ENCODE measurements around the gene SLC32A1. TPM values are rescaled to one million over a fixed set of nuclear protein-coding genes. Genes with fewer than 3 reads are reported as not detected.

SLC32A1 gene
- total and polyA plus RNA-seq, 3 donors from 2014 or later: 0.25 to 0.96 (median 0.55) TPM

DNA sequence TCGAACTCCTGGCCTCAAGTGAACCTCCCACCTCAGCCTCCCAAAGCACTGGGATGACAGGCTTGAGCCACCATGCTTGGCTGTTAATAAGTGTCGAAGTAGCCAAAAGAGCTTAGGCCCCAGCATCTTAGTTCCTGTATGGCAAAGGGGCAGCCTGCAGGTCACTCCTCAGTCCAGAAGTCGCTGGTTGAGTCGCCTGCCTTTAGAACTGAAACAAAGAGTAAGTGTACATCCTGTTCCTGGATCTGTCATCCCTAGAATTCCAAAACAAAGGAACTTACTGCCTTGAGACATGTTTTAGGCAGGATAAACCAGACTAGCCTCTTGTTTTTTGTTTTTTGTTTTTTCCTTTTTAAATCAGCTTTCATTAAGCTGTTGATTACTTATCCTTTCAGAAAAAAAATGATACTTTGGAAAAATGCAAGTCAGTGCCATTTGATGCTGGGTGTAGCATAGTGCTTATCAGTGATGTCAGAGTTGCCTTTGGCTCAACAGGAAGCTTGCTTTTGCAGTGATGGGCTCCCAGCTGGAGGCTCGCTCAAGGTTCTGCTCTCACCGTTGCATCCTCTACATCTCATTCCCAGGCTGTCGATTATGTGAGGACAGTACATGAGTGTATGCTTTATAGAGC is 33.0 kb downstream of the SLC32A1 start:
- no peak for TF ChIP-seq POLR2A (IDR thresholded peaks at IDR 0.05)
- TF ChIP-seq, protein P1, sequence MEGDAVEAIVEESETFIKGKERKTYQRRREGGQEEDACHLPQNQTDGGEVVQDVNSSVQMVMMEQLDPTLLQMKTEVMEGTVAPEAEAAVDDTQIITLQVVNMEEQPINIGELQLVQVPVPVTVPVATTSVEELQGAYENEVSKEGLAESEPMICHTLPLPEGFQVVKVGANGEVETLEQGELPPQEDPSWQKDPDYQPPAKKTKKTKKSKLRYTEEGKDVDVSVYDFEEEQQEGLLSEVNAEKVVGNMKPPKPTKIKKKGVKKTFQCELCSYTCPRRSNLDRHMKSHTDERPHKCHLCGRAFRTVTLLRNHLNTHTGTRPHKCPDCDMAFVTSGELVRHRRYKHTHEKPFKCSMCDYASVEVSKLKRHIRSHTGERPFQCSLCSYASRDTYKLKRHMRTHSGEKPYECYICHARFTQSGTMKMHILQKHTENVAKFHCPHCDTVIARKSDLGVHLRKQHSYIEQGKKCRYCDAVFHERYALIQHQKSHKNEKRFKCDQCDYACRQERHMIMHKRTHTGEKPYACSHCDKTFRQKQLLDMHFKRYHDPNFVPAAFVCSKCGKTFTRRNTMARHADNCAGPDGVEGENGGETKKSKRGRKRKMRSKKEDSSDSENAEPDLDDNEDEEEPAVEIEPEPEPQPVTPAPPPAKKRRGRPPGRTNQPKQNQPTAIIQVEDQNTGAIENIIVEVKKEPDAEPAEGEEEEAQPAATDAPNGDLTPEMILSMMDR (IDR thresholded peaks at IDR 0.05): no peak
- H3K4me1 ChIP-seq: no peaks in the 10 kb centered on the region
- intact Hi-C loops (cut with DNase I; ENCODE audit: low total_unique reads): no loop called here
- no peaks in the 10 kb centered on the region for H3K36me3 ChIP-seq (ENCODE audit: low read depth, missing control alignments)
- H3K9me3 ChIP-seq: no peaks in the 10 kb centered on the region
- H3K27ac ChIP-seq: peak overlapping the region in 1 of 2 donors; percentile 69
- 48 to 61% methylated on average over 6 to 7 of the region's 7 CpGs for WGBS, 2 donors
- no peak overlapping the region for H3K4me3 ChIP-seq
- no peaks in the 10 kb centered on the region for H3K27me3 ChIP-seq
- no peak for DNase-seq

DNA sequence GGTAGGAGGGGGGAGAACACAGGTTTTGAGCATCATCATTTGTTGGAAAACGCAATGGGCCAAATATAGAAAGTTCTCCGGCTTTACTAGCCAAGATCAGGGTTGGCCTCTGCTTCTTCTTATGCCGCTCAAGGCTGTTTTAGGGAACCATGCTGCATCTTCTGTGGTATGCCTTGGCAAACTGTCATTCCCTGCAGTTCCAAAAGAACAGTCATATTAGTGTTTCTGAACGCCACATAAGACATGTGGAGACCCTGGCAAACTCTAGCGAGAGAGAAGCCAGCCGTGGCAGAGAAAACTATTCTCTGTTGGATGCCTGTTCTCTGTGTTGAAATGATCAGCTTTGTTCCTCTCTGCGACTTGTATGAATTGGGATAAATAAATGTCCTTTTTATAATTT is 34.8 kb downstream of the SLC32A1 start:
- Histone ChIP-seq H3K27ac (no peak overlapping the region), H3K4me3 (no peak overlapping the region), H3K4me1 (no peaks in the 10 kb centered on the region), H3K27me3 (no peaks in the 10 kb centered on the region), H3K36me3 (ENCODE audit: low read depth, missing control alignments) (no peaks in the 10 kb centered on the region), H3K9me3 (no peaks in the 10 kb centered on the region)
- TF ChIP-seq POLR2A (IDR thresholded peaks at IDR 0.05): no peak
- TF ChIP-seq, protein P1 (IDR thresholded peaks at IDR 0.05): no peak
- intact Hi-C loops (cut with DNase I; ENCODE audit: low total_unique reads): no loop called here
- DNase-seq: no peak
- 92 to 94% methylated on average over 6 to 7 of the region's 7 CpGs for WGBS, 2 donors

DNA sequence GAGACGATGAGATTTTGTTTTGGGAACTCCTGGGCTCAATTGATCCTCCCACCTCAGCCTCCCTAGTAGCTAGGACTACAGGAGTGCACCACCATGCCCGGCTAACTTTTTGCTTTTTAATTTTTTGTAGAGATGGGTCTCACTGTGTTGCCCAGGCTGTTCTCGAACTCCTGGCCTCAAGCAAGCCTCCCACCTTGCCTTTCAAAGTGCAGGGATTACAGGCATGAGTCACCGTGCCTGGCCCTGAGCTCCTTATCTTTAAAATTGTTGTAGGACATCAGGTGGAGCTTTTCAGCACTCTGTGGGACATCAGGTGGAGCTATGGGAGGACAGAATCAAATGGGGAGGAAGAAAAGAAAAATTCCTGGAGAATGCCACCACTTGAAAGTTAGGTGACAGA is 36.7 kb downstream of the SLC32A1 start:
- Histone ChIP-seq H3K27me3 (no peaks in the 10 kb centered on the region), H3K4me1 (peaks cover 3% of the 10 kb centered on the region), H3K9me3 (no peaks in the 10 kb centered on the region), H3K4me3 (no peak overlapping the region), H3K27ac (no peak overlapping the region), H3K36me3 (ENCODE audit: low read depth, missing control alignments) (no peaks in the 10 kb centered on the region)
- 90 to 93% methylated on average over 4 of the region's 4 CpGs for WGBS, 2 donors
- no peak for DNase-seq
- no peak for TF ChIP-seq POLR2A (IDR thresholded peaks at IDR 0.05)
- TF ChIP-seq, protein P1 (IDR thresholded peaks at IDR 0.05): no peak
- intact Hi-C loops (cut with DNase I; ENCODE audit: low total_unique reads): no loop called here

DNA sequence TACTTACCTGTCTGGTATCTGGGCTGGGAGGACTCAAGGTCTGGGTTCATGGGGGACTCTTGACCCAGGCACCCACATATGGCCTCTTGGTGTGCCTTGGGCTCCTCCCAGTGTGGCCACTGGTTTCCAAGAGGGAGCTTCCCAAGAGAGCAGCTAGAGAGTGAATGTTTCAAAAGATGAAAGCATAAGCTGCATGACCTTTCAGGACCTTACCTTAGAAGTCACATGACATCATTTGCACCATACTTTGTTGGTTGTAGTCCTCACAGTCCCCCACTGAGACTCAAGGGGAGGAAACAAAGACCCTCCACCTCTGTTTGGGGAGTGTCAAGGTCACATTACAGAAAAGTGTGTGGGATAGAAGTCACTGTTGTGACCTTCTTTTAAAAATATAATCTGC is 37.9 kb downstream of the SLC32A1 start:
- DNase-seq: no peak
- H3K27me3 ChIP-seq: no peaks in the 10 kb centered on the region
- intact Hi-C loops (cut with DNase I; ENCODE audit: low total_unique reads): no loop called here
- no peaks in the 10 kb centered on the region for H3K36me3 ChIP-seq (ENCODE audit: low read depth, missing control alignments)
- H3K4me1 ChIP-seq: peaks cover 3% of the 10 kb centered on the region
- H3K9me3 ChIP-seq: no peaks in the 10 kb centered on the region
- no peak overlapping the region for H3K4me3 ChIP-seq
- TF ChIP-seq, protein P1 (IDR thresholded peaks at IDR 0.05): no peak
- TF ChIP-seq POLR2A (IDR thresholded peaks at IDR 0.05): no peak
- H3K27ac ChIP-seq: no peak overlapping the region

DNA sequence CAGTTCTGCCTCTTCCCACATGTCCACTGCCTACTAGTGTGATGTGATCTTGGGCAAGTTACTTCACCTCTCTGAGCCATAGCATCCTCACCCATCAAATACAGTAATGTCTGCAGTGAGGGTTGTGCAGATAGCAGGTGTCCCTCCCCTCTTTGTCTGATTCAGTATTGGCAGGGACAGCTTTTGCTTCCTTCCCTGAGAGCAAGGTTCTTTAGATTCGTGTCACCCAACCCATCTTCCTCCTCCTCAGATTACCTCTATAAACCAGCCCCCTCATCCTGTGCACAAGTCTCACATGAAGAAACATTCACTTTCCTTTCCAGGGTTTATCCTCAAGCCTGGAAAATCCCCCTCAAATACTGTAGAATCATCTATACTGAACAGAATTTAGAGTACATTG is 39.3 kb downstream of the SLC32A1 start:
- no peaks in the 10 kb centered on the region for H3K27me3 ChIP-seq
- 80 to 86% methylated on average over 1 of the region's 1 CpG for WGBS, 2 donors
- H3K4me1 ChIP-seq: peaks cover 3% of the 10 kb centered on the region
- H3K36me3 ChIP-seq (ENCODE audit: low read depth, missing control alignments): no peaks in the 10 kb centered on the region
- TF ChIP-seq POLR2A (IDR thresholded peaks at IDR 0.05): no peak
- TF ChIP-seq, protein P1 (IDR thresholded peaks at IDR 0.05): no peak
- DNase-seq: no peak
- intact Hi-C loops (cut with DNase I; ENCODE audit: low total_unique reads): no loop called here
- H3K27ac ChIP-seq: no peak overlapping the region
- no peak overlapping the region for H3K4me3 ChIP-seq
- H3K9me3 ChIP-seq: no peaks in the 10 kb centered on the region

All from testis (tissue), 3 donors.